ENCODE data around the gene POLDIP2.

POLDIP2 gene

DNA sequence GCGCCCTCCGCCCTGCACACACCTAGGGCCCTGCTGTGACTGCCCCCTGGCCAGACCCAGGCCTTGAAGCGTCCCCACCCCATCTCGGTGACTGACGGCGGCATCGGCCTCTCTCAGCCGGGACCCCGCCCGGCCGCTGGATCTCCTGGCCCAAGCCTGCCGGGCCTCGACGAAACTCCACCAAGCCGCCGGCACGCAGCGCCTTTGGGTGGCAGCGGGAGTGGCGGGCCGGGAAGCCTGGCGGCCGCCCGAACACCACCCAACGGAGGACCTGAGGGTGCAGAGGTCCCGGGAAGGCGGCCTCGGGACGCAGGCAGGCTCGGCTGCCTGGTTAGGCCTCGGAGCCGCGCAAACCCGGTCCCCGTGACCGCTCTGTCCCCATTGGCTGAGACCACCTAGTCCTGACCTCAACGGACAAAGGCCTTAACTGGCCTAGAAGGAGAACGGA lies 50.3 kb downstream of the POLDIP2 start:
- peaks cover 31% of the 10 kb centered on the region for H3K27me3 Mint-ChIP-seq
- H3K9me3 Mint-ChIP-seq, result no peaks in the 10 kb centered on the region
- no peaks in the 10 kb centered on the region for H3K36me3 Mint-ChIP-seq (ENCODE audit: low read depth)
- no peaks in the 10 kb centered on the region for H3K4me1 Mint-ChIP-seq (ENCODE audit: low read depth)
- no peak overlapping the region for H3K27ac Mint-ChIP-seq
- H3K4me3 Mint-ChIP-seq, result no peak overlapping the region

DNA sequence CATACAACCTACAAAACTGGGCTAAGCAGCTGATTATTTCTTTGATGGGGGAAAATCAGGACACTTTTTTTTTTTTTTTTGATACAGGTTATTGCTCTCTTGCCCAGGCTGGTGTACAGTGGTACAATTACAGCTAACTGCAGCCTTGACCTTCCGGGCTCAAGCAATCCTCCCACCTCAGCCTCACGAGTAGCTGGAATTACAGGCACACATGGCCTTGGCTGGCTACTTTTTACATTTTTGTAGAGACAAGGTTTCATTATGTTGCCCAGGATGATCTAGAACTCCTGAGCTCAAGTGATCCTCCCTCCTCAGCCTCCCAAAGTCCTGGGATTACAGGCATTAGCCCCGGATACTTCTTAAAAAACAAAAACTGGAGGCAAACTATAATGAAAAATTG lies 58.9 kb downstream of the POLDIP2 start:
- Mint-ChIP-seq H3K4me1 (ENCODE audit: low read depth) (peaks cover 16% of the 10 kb centered on the region), H3K27me3 (peaks cover 4% of the 10 kb centered on the region), H3K27ac (no peak overlapping the region), H3K4me3 (no peak overlapping the region), H3K9me3 (no peaks in the 10 kb centered on the region), H3K36me3 (ENCODE audit: low read depth) (no peaks in the 10 kb centered on the region)
